OCI-LY1 (cell line): ENCODE results near the gene COA8.

Experiments used
- CTCF ChIP-seq: fragments of 200-600 bp; sonication (generic), shearing (Covaris generic); IDR thresholded peaks from 2 replicates; pipeline ENCODE4 v1.5.1; 2017; ENCODE audit warnings: mild to moderate bottlenecking, antibody characterized with exemption, low read length, moderate library complexity, mixed read lengths
- EZH2 ChIP-seq: fragments of 200-600 bp; sonication (generic), shearing (Covaris generic); IDR thresholded peaks from 2 replicates; pipeline ENCODE4 v1.8.0; 2017; ENCODE audit warnings: borderline replicate concordance, mixed run types, mild to moderate bottlenecking, antibody characterized with exemption, low read length, moderate library complexity, mixed read lengths

DNA sequence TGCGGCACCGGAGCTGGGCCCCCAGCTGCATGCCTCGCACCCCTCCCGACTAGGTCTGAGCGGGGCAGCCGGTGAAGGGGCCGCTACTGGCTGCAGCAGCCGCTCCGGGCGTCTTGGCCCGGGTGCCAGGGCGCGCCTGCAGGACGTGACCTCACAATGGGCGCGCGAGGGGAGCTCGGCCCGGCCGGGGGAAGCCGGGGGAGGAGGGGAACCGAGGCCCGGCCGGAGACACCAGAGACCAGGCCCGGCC lies 656 bp upstream of the COA8 start:
- TF ChIP-seq CTCF, result no peak
- no peak for TF ChIP-seq EZH2
